IMR-90 (cell line): ENCODE data around the gene EME2. TPM values are rescaled to one million over a fixed set of nuclear protein-coding genes. Genes with fewer than 3 reads are reported as not detected.

ENCODE experiments used
- ATAC-seq: fragments of 200-7000 bp; cut with Tn5 transposase; 2 replicates; pipeline ENCODE4 v1.9.1; 2020; ENCODE audit warnings: low read depth, mild to moderate bottlenecking, moderate library complexity
- BruUV-seq: library from RNA; stranded (reverse); fragments of 400-500 nt; replicated peaks from 2 replicates; lab custom pipeline; 2021; lab: Mats Ljungman, UMichigan
- CTCF ChIA-PET: fragments of 300-600 bp; formaldehyde crosslinking; extraction: SDS; loops from one replicate; lab custom pipeline; 2021; ENCODE audit warnings: antibody characterized with exemption; lab: Yijun Ruan, JAX
- POLR2A ChIA-PET: fragments of 300-600 bp; sonication (Branson Sonifier 250); formaldehyde crosslinking; loops from one replicate; lab custom pipeline; 2022; ENCODE audit warnings: antibody characterized with exemption; ENCODE audit not compliant: unreplicated experiment; lab: Charles Lee
- DNase-seq: peaks from one replicate; pipeline ENCODE4 v3.0.0; 2013
- H2AFZ ChIP-seq: replicated peaks from 2 replicates; pipeline ENCODE3; 2013; ENCODE audit warnings: low read length, mild to moderate bottlenecking; ENCODE audit not compliant: poor library complexity
- H2AK5ac ChIP-seq: 2 replicates; pipeline ENCODE4 v1.6.1; 2013; ENCODE audit warnings: low read depth, low read length, inconsistent platforms
- H2AK9ac ChIP-seq: replicated peaks from 2 replicates; pipeline ENCODE3; 2013; ENCODE audit warnings: mild to moderate bottlenecking, low read depth, low read length, moderate library complexity; ENCODE audit not compliant: poor library complexity
- H2BK120ac ChIP-seq: 2 replicates; pipeline ENCODE4 v1.6.1; 2013; ENCODE audit warnings: low read depth, low read length, inconsistent platforms
- H2BK15ac ChIP-seq: 3 replicates; pipeline ENCODE4 v1.6.1; 2013; ENCODE audit warnings: low read depth, low read length, inconsistent platforms
- H2BK20ac ChIP-seq: 2 replicates; pipeline ENCODE4 v1.6.1; 2013; ENCODE audit warnings: low read depth, mild to moderate bottlenecking, inconsistent platforms, low read length, moderate library complexity
- H2BK5ac ChIP-seq: 2 replicates; pipeline ENCODE4 v1.6.1; 2013; ENCODE audit warnings: mild to moderate bottlenecking, low read depth, low read length, inconsistent platforms; ENCODE audit not compliant: poor library complexity, severe bottlenecking
- H3K14ac ChIP-seq: replicated peaks from 2 replicates; pipeline ENCODE4 v1.6.1; 2013; ENCODE audit warnings: low read depth, low read length, inconsistent platforms
- H3K18ac ChIP-seq: 2 replicates; pipeline ENCODE4 v1.6.1; 2013; ENCODE audit warnings: low read depth, low read length, control low read depth
- H3K23ac ChIP-seq: 2 replicates; pipeline ENCODE4 v1.6.1; 2013; ENCODE audit warnings: low read depth, low read length, inconsistent platforms
- H3K27ac ChIP-seq: 2 replicates; pipeline ENCODE4 v1.5.1; 2013; ENCODE audit warnings: mild to moderate bottlenecking, control low read depth, low read length; ENCODE audit not compliant: insufficient read depth
- H3K27me3 ChIP-seq: 2 replicates; pipeline ENCODE4 v1.6.1; 2013; ENCODE audit warnings: low read length; ENCODE audit not compliant: control insufficient read depth, insufficient read depth
- H3K36me3 ChIP-seq: 2 replicates; pipeline ENCODE4 v1.6.1; 2013; ENCODE audit warnings: low read length, mixed read lengths; ENCODE audit not compliant: control insufficient read depth, insufficient read depth
- H3K4ac ChIP-seq: 2 replicates; pipeline ENCODE4 v1.6.1; 2013; ENCODE audit warnings: low read depth, low read length, inconsistent platforms
- H3K4me1 ChIP-seq: 2 replicates; pipeline ENCODE4 v1.6.1; 2013; ENCODE audit warnings: low read length, mixed read lengths; ENCODE audit not compliant: control insufficient read depth, insufficient read depth
- H3K4me2 ChIP-seq: 2 replicates; pipeline ENCODE4 v1.6.1; 2013; ENCODE audit warnings: low read depth, mild to moderate bottlenecking, control low read depth, low read length, moderate library complexity
- H3K4me3 ChIP-seq: 2 replicates; pipeline ENCODE4 v1.5.1; 2013; ENCODE audit warnings: low read depth, mild to moderate bottlenecking, control low read depth, low read length, moderate library complexity; ENCODE audit not compliant: insufficient read depth
- H3K56ac ChIP-seq: 2 replicates; pipeline ENCODE4 v1.6.1; 2013; ENCODE audit warnings: low read length, inconsistent platforms; ENCODE audit not compliant: insufficient read depth; ENCODE audit errors: extremely low read depth
- H3K79me1 ChIP-seq, 2 experiments: 2 replicates each; pipeline ENCODE4 v1.6.1; 2013; ENCODE audit warnings: low read length in 2 of 2, inconsistent platforms in 1 of 2, low read depth in 1 of 2
- H3K9ac ChIP-seq: 2 replicates; pipeline ENCODE4 v1.6.1; 2013; ENCODE audit warnings: low read depth, low read length, control low read depth
- H3K9me1 ChIP-seq: 2 replicates; pipeline ENCODE4 v1.6.1; 2013; ENCODE audit warnings: low read length, inconsistent platforms; ENCODE audit not compliant: insufficient read depth
- H3K9me3 ChIP-seq: 2 replicates; pipeline ENCODE4 v1.6.1; 2013; ENCODE audit warnings: low read length; ENCODE audit not compliant: control insufficient read depth, insufficient read depth
- H4K20me1 ChIP-seq: 2 replicates; pipeline ENCODE4 v1.6.1; 2013; ENCODE audit warnings: low read length, inconsistent platforms; ENCODE audit not compliant: insufficient read depth
- H4K5ac ChIP-seq: 2 replicates; pipeline ENCODE4 v1.6.1; 2013; ENCODE audit warnings: mild to moderate bottlenecking, low read depth, low read length, control low read depth
- H4K8ac ChIP-seq, 2 experiments: 2 replicates each; pipeline ENCODE4 v1.6.1; 2013; ENCODE audit warnings: low read depth in 2 of 2, low read length in 2 of 2, control low read depth in 1 of 2, inconsistent platforms in 1 of 2
- H4K91ac ChIP-seq: 2 replicates; pipeline ENCODE4 v1.6.1; 2013; ENCODE audit warnings: low read depth, low read length, inconsistent platforms; ENCODE audit not compliant: insufficient read depth
- MAZ ChIP-seq: IDR thresholded peaks from 2 replicates; pipeline ENCODE4 v1.6.1; 2012; ENCODE audit warnings: low read depth, mild to moderate bottlenecking, low read length, improper control_type of control experiment, moderate library complexity, borderline replicate concordance
- NFE2L2 ChIP-seq: fragments of 150-350 bp; IDR thresholded peaks from 2 replicates; pipeline ENCODE4 v1.6.1; 2016; ENCODE audit warnings: low read depth, mild to moderate bottlenecking, low read length
- WGBS, 2 experiments: methylation state at CpG; one replicate each; pipeline versions ENCODE4 v1.1.5 to v1.1.7; 2013; ENCODE audit warnings: missing lambda C conversion rate in 2 of 2; ENCODE audit not compliant: insufficient read length in 1 of 2; ENCODE audit errors: extremely low coverage in 2 of 2; 5-methylcytosine and 5-hydroxymethylcytosine counted together
- dilution Hi-C: fragments of 300-500 bp; cut with HindIII; formaldehyde crosslinking; loops from one replicate; pipeline ENCODE4 v1.14.3; 2018; ENCODE audit warnings: low sequenced_read_pairs; ENCODE audit not compliant: unreplicated experiment
- in situ Hi-C: fragments of 300-500 bp; cut with MboI; formaldehyde crosslinking; loops from 3 replicates; pipeline ENCODE4 v1.14.3; 2019; ENCODE audit warnings: low sequenced_read_pairs, inconsistent platforms, mixed read lengths
- intact Hi-C: fragments of 100-400 bp; cut with micrococcal nuclease; formaldehyde crosslinking; loops from 2 replicates; pipeline ENCODE4 v1.10.0; 2022
- polyA plus RNA-seq, 3 experiments: library from polyadenylated mRNA; depleted of rRNA; stranded (reverse); fragments of >200 nt; gene quantifications; 2 replicates each; pipeline ENCODE4 v1.2.3, GENCODE V29; 2012; ENCODE audit warnings: low replicate concordance in 1 of 3
- total RNA-seq: library from RNA; depleted of rRNA; stranded (reverse); fragments of >200 nt; gene quantifications from 2 replicates; pipeline ENCODE4 v1.2.3, GENCODE V29; 2012

EME2 gene
- total and polyA plus RNA-seq, 2 of the 4 experiments (the other 2 are of a cell fraction), result 1.3 to 9.6 TPM

- Histone ChIP-seq H3K9me3 (no peaks in the 10 kb centered on the region), H3K79me1 (peaks cover 10 to 40% of the 10 kb centered on the region in 2 experiments; a peak in 2 of 4 replicates), H3K36me3 (peaks cover 58% of the 10 kb centered on the region), H3K4me1 (peaks cover 2% of the 10 kb centered on the region; the same call in 1 of the 2 replicates), H4K91ac (0 out of 2 replicates have a peak overlapping the region, but pooled peaks have one; percentile 16), H3K4me2 (no peak overlapping the region), H2BK20ac (no peak overlapping the region), H3K18ac (no peak overlapping the region), H3K4me3 (no peak overlapping the region), H3K9me1 (peaks cover 6% of the 10 kb centered on the region; the same call in 1 of the 2 replicates), H3K56ac (no peak overlapping the region; the same call in 1 of the 2 replicates), H4K20me1 (peaks cover 13% of the 10 kb centered on the region), H2BK120ac (no peak overlapping the region), H4K8ac (peak overlapping the region in 1 of 2 experiments; percentile 47; a peak in 1 of 4 replicates), H2AFZ (peak overlapping the region; percentile 23), H3K9ac (no peak overlapping the region), H4K5ac (no peak overlapping the region), H3K27me3 (no peaks in the 10 kb centered on the region), H3K4ac (peak overlapping the region; percentile 5; the same call in 1 of the 2 replicates), H2BK5ac (no peak overlapping the region), H3K14ac (0 out of 2 replicates have a peak overlapping the region, but pooled peaks have one; percentile 1), H2AK5ac (no peak overlapping the region), H3K23ac (no peak overlapping the region), H2AK9ac (peak overlapping the region; percentile 76), H3K27ac (no peak overlapping the region), H2BK15ac (no peak overlapping the region)
- ChIA-PET CTCF (interaction anchor here (1.4 kb wide), 1 partner anchor 40 kb away, joined by 7 read pairs; the partner anchor contains the start of gene MAPK8IP3), POLR2A (interaction anchor here (0.8 kb wide), 1 partner anchor 38 kb away, joined by 5 read pairs; no protein-coding TSS in a partner anchor)
- BruUV-seq, result no TSS peak
- dilution Hi-C loops, result no loop called here
- ATAC-seq, result no peak
- intact Hi-C loops, result no loop called here
- 98% methylated on average over 8 of the region's 29 CpGs; no CpG with 5 or more reads in 1 of the 2 experiments for WGBS, 2 experiments
- TF ChIP-seq MAZ, result peak; percentile 77; the same call in 1 of the 2 replicates
- no peak for TF ChIP-seq NFE2L2
- in situ Hi-C loops, result no loop called here
- peak; percentile 53 for DNase-seq
These were observed 26.5 kb upstream of the EME2 start for GRCh38 chr16:1745900-1746692.
